Ishikawa (cell line): ENCODE data around the gene KCNH5.

Experiments used
- CEBPB ChIP-seq: IDR thresholded peaks from 2 replicates; pipeline ENCODE4 v1.6.1; 2012
- CREB1 ChIP-seq: IDR thresholded peaks from 2 replicates; pipeline ENCODE4 v1.6.1; 2012; ENCODE audit warnings: low read depth
- EGR1 ChIP-seq: IDR thresholded peaks from 2 replicates; pipeline ENCODE4 v1.6.1; 2012
- EP300 ChIP-seq: IDR thresholded peaks from 2 replicates; pipeline ENCODE4 v1.6.1; 2012; ENCODE audit warnings: borderline replicate concordance
- FOXM1 ChIP-seq: IDR thresholded peaks from 2 replicates; pipeline ENCODE4 v1.6.1; 2012; ENCODE audit warnings: low read depth, borderline replicate concordance
- MAX ChIP-seq: IDR thresholded peaks from 2 replicates; pipeline ENCODE4 v1.6.1; 2012
- NFIC ChIP-seq: IDR thresholded peaks from 2 replicates; pipeline ENCODE4 v1.6.1; 2012
- RAD21 ChIP-seq: IDR thresholded peaks from 2 replicates; pipeline ENCODE4 v1.6.1; 2012; ENCODE audit warnings: low read depth
- REST ChIP-seq: IDR thresholded peaks from 2 replicates; pipeline ENCODE4 v1.6.1; 2012; ENCODE audit warnings: low read depth, mild to moderate bottlenecking
- TAF1 ChIP-seq: IDR thresholded peaks from 2 replicates; pipeline ENCODE4 v1.6.1; 2012; ENCODE audit warnings: low read depth, mild to moderate bottlenecking
- TCF12 ChIP-seq: IDR thresholded peaks from 2 replicates; pipeline ENCODE4 v1.6.1; 2012; ENCODE audit warnings: low read depth
- TEAD4 ChIP-seq: IDR thresholded peaks from 2 replicates; pipeline ENCODE4 v1.6.1; 2012
- USF1 ChIP-seq: IDR thresholded peaks from 2 replicates; pipeline ENCODE4 v1.6.1; 2012
- YY1 ChIP-seq: IDR thresholded peaks from 2 replicates; pipeline ENCODE4 v1.6.1; 2012; ENCODE audit warnings: low read depth
- ZBTB7A ChIP-seq: IDR thresholded peaks from 2 replicates; pipeline ENCODE4 v1.6.1; 2012; ENCODE audit warnings: low read depth

KCNH5 gene

GRCh38 chr14:62691647-62692489, 353.4 kb downstream of the KCNH5 start:
- TF ChIP-seq TEAD4 (no peak), TCF12 (no peak), REST (no peak), USF1 (no peak), ZBTB7A (no peak), CREB1 (no peak), MAX (no peak), EGR1 (no peak), YY1 (no peak), NFIC (no peak), TAF1 (no peak), CEBPB (no peak), RAD21 (no peak), FOXM1 (no peak), EP300 (no peak)

- TF ChIP-seq USF1 (no peak), CEBPB (no peak), RAD21 (no peak), CREB1 (no peak), TCF12 (no peak)
These were observed 355.5 kb downstream of the KCNH5 start for GRCh38 chr14:62689733-62690132.

- TF ChIP-seq RAD21, result no peak
- no peak for TF ChIP-seq TCF12
- no peak for TF ChIP-seq FOXM1
- no peak for TF ChIP-seq CREB1
- TF ChIP-seq EGR1, result no peak
- TF ChIP-seq EP300, result no peak
- no peak for TF ChIP-seq ZBTB7A
These were observed 357.4 kb downstream of the KCNH5 start for GRCh38 chr14:62687818-62688217.

GRCh38 chr14:62684376-62684775, 360.9 kb downstream of the KCNH5 start:
- TF ChIP-seq NFIC (no peak), USF1 (no peak), CEBPB (no peak), EGR1 (no peak), REST (no peak), MAX (no peak), TAF1 (no peak), RAD21 (no peak), TEAD4 (no peak), ZBTB7A (no peak), YY1 (no peak), CREB1 (no peak), FOXM1 (no peak), EP300 (no peak)

GRCh38 chr14:62682208-62682607, 363.1 kb downstream of the KCNH5 start:
- no peak for TF ChIP-seq NFIC
- TF ChIP-seq YY1, result no peak
- TF ChIP-seq MAX, result no peak
- no peak for TF ChIP-seq TAF1
- TF ChIP-seq USF1, result no peak
- no peak for TF ChIP-seq FOXM1
- no peak for TF ChIP-seq EGR1
- TF ChIP-seq CREB1, result no peak
- no peak for TF ChIP-seq RAD21
- TF ChIP-seq CEBPB, result no peak
- TF ChIP-seq TCF12, result no peak
- no peak for TF ChIP-seq REST
- TF ChIP-seq ZBTB7A, result no peak
- no peak for TF ChIP-seq TEAD4
- TF ChIP-seq EP300, result no peak
